ENCODE measurements around the gene RTP3.

RTP3 gene

DNA sequence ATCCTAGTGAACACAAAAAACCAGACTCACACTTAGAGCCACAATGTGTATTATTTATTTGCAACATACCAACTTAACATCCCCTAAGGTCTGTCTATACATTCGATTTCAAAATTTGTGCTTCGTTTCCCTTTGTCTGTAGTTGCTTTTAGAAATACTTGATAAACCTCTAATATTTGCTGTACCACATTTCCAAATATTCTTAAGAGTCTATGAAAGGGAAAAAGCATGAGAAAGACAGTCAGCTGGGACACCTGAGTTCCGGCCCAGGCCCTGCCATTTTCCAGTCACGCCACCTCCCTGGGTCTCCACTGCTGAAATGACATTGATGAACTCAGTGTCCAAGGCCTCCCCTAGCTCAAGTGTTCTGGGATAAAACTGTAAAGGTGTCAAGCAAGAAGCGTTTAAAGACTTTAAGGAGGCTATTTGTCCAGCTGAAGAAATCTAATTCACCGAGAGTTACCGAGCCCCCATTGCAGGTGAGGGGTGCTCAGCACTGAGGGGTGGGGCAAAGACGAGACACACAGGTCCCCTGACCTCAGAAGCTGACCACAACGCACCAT, 41.7 kb downstream of the RTP3 start:
- H4K91ac ChIP-seq (ENCODE audit: low read depth, low read length) = no peak overlapping the region
- H3K27ac ChIP-seq (ENCODE audit: low read depth, low read length) = no peak overlapping the region
- H4K8ac ChIP-seq (ENCODE audit: low read depth, low read length) = no peak overlapping the region
- no peak overlapping the region for H2AK5ac ChIP-seq (ENCODE audit: low read length)
- peaks cover 0 to 2% of the 10 kb centered on the region in 2 experiments for H3K4me1 ChIP-seq (ENCODE audit: control insufficient read depth in 1 of 2, insufficient read depth in 2 of 2, low read length in 2 of 2)
- H3K27me3 ChIP-seq (ENCODE audit: insufficient read depth, low read length) = no peaks in the 10 kb centered on the region
- H3K23ac ChIP-seq (ENCODE audit: low read length) = no peak overlapping the region
- no peak for DNase-seq
- H4K12ac ChIP-seq (ENCODE audit: low read depth, low read length) = no peak overlapping the region
- no peak overlapping the region for H3K14ac ChIP-seq (ENCODE audit: low read length)
- H3K18ac ChIP-seq (ENCODE audit: low read length) = no peak overlapping the region
- no peak overlapping the region for H3K9ac ChIP-seq (ENCODE audit: low read length)
- WGBS (ENCODE audit: extremely low coverage, insufficient coverage, insufficient read length) = no CpG with 5 or more reads among the region's 9 CpGs
- no peaks in the 10 kb centered on the region for H3K9me3 ChIP-seq (ENCODE audit: insufficient read depth, low read depth, low read length)
- H2AFZ ChIP-seq (ENCODE audit: insufficient read depth, low read length, poor library complexity) = no peak overlapping the region
- H3K79me2 ChIP-seq (ENCODE audit: control insufficient read depth, insufficient read depth, low read length, poor library complexity) = peaks cover 1% of the 10 kb centered on the region
- no peaks in the 10 kb centered on the region for H3K36me3 ChIP-seq (ENCODE audit: control insufficient read depth in 1 of 2, insufficient read depth in 2 of 2, low read length in 2 of 2)
- H3K4ac ChIP-seq (ENCODE audit: low read depth, low read length) = no peak overlapping the region
- H2BK120ac ChIP-seq (ENCODE audit: insufficient read depth, low read length, poor library complexity) = no peak overlapping the region
- H2BK12ac ChIP-seq (ENCODE audit: low read length) = peak overlapping the region; percentile 76
- peaks cover 3% of the 10 kb centered on the region for H3K79me1 ChIP-seq (ENCODE audit: low read length)
- no peak overlapping the region for H3K4me2 ChIP-seq (ENCODE audit: low read length)
- no peak overlapping the region for H3K4me3 ChIP-seq (ENCODE audit: low read depth, low read length)
- no peak overlapping the region for H2BK5ac ChIP-seq (ENCODE audit: low read depth, low read length, poor library complexity)

DNA sequence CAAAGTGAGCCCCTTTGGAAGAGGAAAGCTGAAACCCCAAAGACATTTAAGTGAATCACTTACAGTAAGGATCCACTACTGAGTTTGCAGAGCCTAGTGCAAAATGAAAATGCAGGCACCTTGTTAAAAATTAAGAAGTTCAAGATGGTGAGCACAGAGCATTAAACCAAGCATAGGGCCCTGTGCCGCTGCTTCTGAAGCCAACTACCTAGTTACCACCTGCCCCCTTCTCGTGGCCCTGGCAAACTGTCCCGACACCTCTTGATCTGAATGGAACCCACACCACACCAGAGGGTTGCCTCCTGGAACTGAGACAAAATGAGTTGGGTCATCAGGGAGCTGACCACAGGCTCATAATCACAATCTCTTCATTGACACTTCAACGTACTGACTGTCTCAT, 42.8 kb downstream of the RTP3 start:
- no peaks in the 10 kb centered on the region for H3K27me3 ChIP-seq (ENCODE audit: insufficient read depth, low read length)
- H3K18ac ChIP-seq (ENCODE audit: low read length) = no peak overlapping the region
- WGBS (ENCODE audit: extremely low coverage, insufficient coverage, insufficient read length) = no CpG with 5 or more reads among the region's 4 CpGs
- no peak overlapping the region for H4K8ac ChIP-seq (ENCODE audit: low read depth, low read length)
- DNase-seq = no peak
- no peak overlapping the region for H3K4me3 ChIP-seq (ENCODE audit: low read depth, low read length)
- no peak overlapping the region for H2BK12ac ChIP-seq (ENCODE audit: low read length)
- H3K9ac ChIP-seq (ENCODE audit: low read length) = no peak overlapping the region
- H2BK5ac ChIP-seq (ENCODE audit: low read depth, low read length, poor library complexity) = no peak overlapping the region
- no peak overlapping the region for H2AK5ac ChIP-seq (ENCODE audit: low read length)
- H3K79me2 ChIP-seq (ENCODE audit: control insufficient read depth, insufficient read depth, low read length, poor library complexity) = peaks cover 1% of the 10 kb centered on the region
- H3K4me2 ChIP-seq (ENCODE audit: low read length) = no peak overlapping the region
- H3K4ac ChIP-seq (ENCODE audit: low read depth, low read length) = no peak overlapping the region
- H3K27ac ChIP-seq (ENCODE audit: low read depth, low read length) = no peak overlapping the region
- no peaks in the 10 kb centered on the region for H3K36me3 ChIP-seq (ENCODE audit: control insufficient read depth in 1 of 2, insufficient read depth in 2 of 2, low read length in 2 of 2)
- H3K23ac ChIP-seq (ENCODE audit: low read length) = no peak overlapping the region
- H3K4me1 ChIP-seq (ENCODE audit: control insufficient read depth in 1 of 2, insufficient read depth in 2 of 2, low read length in 2 of 2) = peaks cover 0 to 2% of the 10 kb centered on the region in 2 experiments
- H2BK120ac ChIP-seq (ENCODE audit: insufficient read depth, low read length, poor library complexity) = no peak overlapping the region
- peaks cover 3% of the 10 kb centered on the region for H3K79me1 ChIP-seq (ENCODE audit: low read length)
- no peaks in the 10 kb centered on the region for H3K9me3 ChIP-seq (ENCODE audit: insufficient read depth, low read depth, low read length)
- no peak overlapping the region for H3K14ac ChIP-seq (ENCODE audit: low read length)
- no peak overlapping the region for H4K12ac ChIP-seq (ENCODE audit: low read depth, low read length)
- H4K91ac ChIP-seq (ENCODE audit: low read depth, low read length) = no peak overlapping the region
- H2AFZ ChIP-seq (ENCODE audit: insufficient read depth, low read length, poor library complexity) = no peak overlapping the region

DNA sequence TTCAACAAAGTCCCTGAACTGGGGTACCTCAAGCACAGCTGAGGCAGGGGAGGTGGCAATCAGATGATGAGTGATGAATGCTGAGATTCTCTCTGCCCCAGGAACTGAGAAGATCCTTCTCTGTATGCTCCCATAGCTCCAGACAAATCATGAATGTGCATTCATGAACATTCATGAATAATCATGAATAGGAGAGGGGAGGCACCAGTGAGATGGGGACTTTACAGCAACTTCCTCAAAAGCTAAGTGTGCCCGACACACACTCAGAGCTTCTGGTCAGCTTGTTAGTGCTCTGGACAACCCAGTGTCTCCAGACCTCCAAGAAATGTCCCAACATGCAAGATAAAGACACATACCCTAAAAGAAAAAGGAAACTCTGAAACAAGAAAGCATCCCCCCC, 44.1 kb downstream of the RTP3 start:
- no CpG with 5 or more reads among the region's 1 CpG for WGBS (ENCODE audit: extremely low coverage, insufficient coverage, insufficient read length)
- H3K79me2 ChIP-seq (ENCODE audit: control insufficient read depth, insufficient read depth, low read length, poor library complexity) = peaks cover 1% of the 10 kb centered on the region

DNA sequence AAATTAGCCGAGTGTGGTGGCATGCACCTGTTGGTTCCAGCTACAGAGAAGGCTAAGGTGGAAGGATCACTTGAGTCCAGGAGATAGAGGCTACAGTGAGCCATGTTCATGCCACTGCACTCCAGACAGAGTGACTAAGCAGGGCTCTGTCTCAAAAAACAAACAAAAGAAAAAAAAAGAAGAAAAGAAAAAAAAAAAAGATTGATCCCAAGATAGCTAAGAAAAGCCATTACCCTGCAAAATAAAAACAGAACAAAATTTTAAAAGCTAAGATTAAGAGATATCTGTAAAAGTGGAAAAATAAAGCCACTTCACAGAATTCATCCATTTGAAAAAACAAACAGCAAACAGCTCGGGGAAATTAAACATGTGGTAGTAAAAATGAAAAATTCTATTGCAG, 44.6 kb downstream of the RTP3 start:
- Histone ChIP-seq H3K27me3 (ENCODE audit: insufficient read depth, low read length) (no peaks in the 10 kb centered on the region), H4K91ac (ENCODE audit: low read depth, low read length) (no peak overlapping the region), H4K12ac (ENCODE audit: low read depth, low read length) (no peak overlapping the region), H3K79me2 (ENCODE audit: control insufficient read depth, insufficient read depth, low read length, poor library complexity) (peaks cover 1% of the 10 kb centered on the region), H3K4me3 (ENCODE audit: low read depth, low read length) (no peak overlapping the region), H4K8ac (ENCODE audit: low read depth, low read length) (no peak overlapping the region), H3K36me3 (ENCODE audit: control insufficient read depth in 1 of 2, insufficient read depth in 2 of 2, low read length in 2 of 2) (no peaks in the 10 kb centered on the region), H3K79me1 (ENCODE audit: low read length) (peaks cover 3% of the 10 kb centered on the region), H3K23ac (ENCODE audit: low read length) (no peak overlapping the region), H2AK5ac (ENCODE audit: low read length) (no peak overlapping the region), H3K9me3 (ENCODE audit: insufficient read depth, low read depth, low read length) (no peaks in the 10 kb centered on the region), H3K14ac (ENCODE audit: low read length) (no peak overlapping the region), H3K4ac (ENCODE audit: low read depth, low read length) (no peak overlapping the region), H3K4me1 (ENCODE audit: control insufficient read depth in 1 of 2, insufficient read depth in 2 of 2, low read length in 2 of 2) (peaks cover 0 to 2% of the 10 kb centered on the region in 2 experiments), H2AFZ (ENCODE audit: insufficient read depth, low read length, poor library complexity) (no peak overlapping the region), H3K9ac (ENCODE audit: low read length) (no peak overlapping the region), H3K4me2 (ENCODE audit: low read length) (no peak overlapping the region), H2BK12ac (ENCODE audit: low read length) (no peak overlapping the region), H2BK5ac (ENCODE audit: low read depth, low read length, poor library complexity) (no peak overlapping the region), H2BK120ac (ENCODE audit: insufficient read depth, low read length, poor library complexity) (no peak overlapping the region), H3K27ac (ENCODE audit: low read depth, low read length) (no peak overlapping the region), H3K18ac (ENCODE audit: low read length) (no peak overlapping the region)
- no peak for DNase-seq
- WGBS (ENCODE audit: extremely low coverage, insufficient coverage, insufficient read length) = no CpG with 5 or more reads among the region's 2 CpGs

More for the DNA sequence above, 44.1 kb downstream of the RTP3 start:
- H3K23ac ChIP-seq (ENCODE audit: low read length) = no peak overlapping the region
- no peak overlapping the region for H3K4ac ChIP-seq (ENCODE audit: low read depth, low read length)
- H2BK5ac ChIP-seq (ENCODE audit: low read depth, low read length, poor library complexity) = no peak overlapping the region
- H4K12ac ChIP-seq (ENCODE audit: low read depth, low read length) = no peak overlapping the region
- H3K79me1 ChIP-seq (ENCODE audit: low read length) = peaks cover 3% of the 10 kb centered on the region
- no peak overlapping the region for H3K27ac ChIP-seq (ENCODE audit: low read depth, low read length)
- peaks cover 0 to 2% of the 10 kb centered on the region in 2 experiments for H3K4me1 ChIP-seq (ENCODE audit: control insufficient read depth in 1 of 2, insufficient read depth in 2 of 2, low read length in 2 of 2)
- DNase-seq = no peak
- no peak overlapping the region for H3K9ac ChIP-seq (ENCODE audit: low read length)
- H3K9me3 ChIP-seq (ENCODE audit: insufficient read depth, low read depth, low read length) = no peaks in the 10 kb centered on the region
- H3K27me3 ChIP-seq (ENCODE audit: insufficient read depth, low read length) = no peaks in the 10 kb centered on the region
- H3K18ac ChIP-seq (ENCODE audit: low read length) = no peak overlapping the region
- no peak overlapping the region for H2AFZ ChIP-seq (ENCODE audit: insufficient read depth, low read length, poor library complexity)
- no peak overlapping the region for H2BK120ac ChIP-seq (ENCODE audit: insufficient read depth, low read length, poor library complexity)
- H2BK12ac ChIP-seq (ENCODE audit: low read length) = peak overlapping the region; percentile 27
- no peak overlapping the region for H3K4me2 ChIP-seq (ENCODE audit: low read length)
- H2AK5ac ChIP-seq (ENCODE audit: low read length) = no peak overlapping the region
- no peak overlapping the region for H4K91ac ChIP-seq (ENCODE audit: low read depth, low read length)
- H3K14ac ChIP-seq (ENCODE audit: low read length) = no peak overlapping the region
- no peak overlapping the region for H3K4me3 ChIP-seq (ENCODE audit: low read depth, low read length)
- H4K8ac ChIP-seq (ENCODE audit: low read depth, low read length) = no peak overlapping the region
- H3K36me3 ChIP-seq (ENCODE audit: control insufficient read depth in 1 of 2, insufficient read depth in 2 of 2, low read length in 2 of 2) = no peaks in the 10 kb centered on the region
